ENCODE results near the gene PLEKHA7. TPM values are rescaled to one million over a fixed set of nuclear protein-coding genes. Genes with fewer than 3 reads are reported as not detected.

Gene PLEKHA7
- total and polyA plus RNA-seq, 2 donors from 2014 or later, result 24.4 to 65.7 TPM

- no peak for DNase-seq
- no peak for FAIRE-seq
- no peak for TF ChIP-seq CTCF (IDR thresholded peaks at IDR 0.05; ENCODE audit: borderline replicate concordance, extremely low read depth, insufficient read depth)
Measured at GRCh38 chr11:16898274-16898985, 115.8 kb downstream of the PLEKHA7 start.

GRCh38 chr11:16897470-16898061 lies 116.6 kb downstream of the PLEKHA7 start:
- Histone ChIP-seq H3K36me3 (ENCODE audit: control insufficient read depth in 2 of 3, insufficient read depth in 3 of 3, low read length in 3 of 3) (no peaks in the 10 kb centered on the region), H3K27me3 (ENCODE audit: control insufficient read depth, insufficient read depth, low read length) (no peaks in the 10 kb centered on the region), H3K9ac (ENCODE audit: low read length in 3 of 3) (no peak overlapping the region), H3K4me3 (ENCODE audit: low read length in 3 of 3) (no peak overlapping the region), H3K27ac (ENCODE audit: low read depth in 2 of 2, low read length in 2 of 2) (no peak overlapping the region), H3K9me3 (ENCODE audit: control insufficient read depth in 2 of 3, insufficient read depth in 1 of 3, low read length in 3 of 3) (no peaks in the 10 kb centered on the region), H3K4me1 (ENCODE audit: control insufficient read depth in 2 of 3, insufficient read depth in 2 of 3, low read depth in 1 of 3, low read length in 3 of 3) (peaks cover 0 to 23% (median 11%) of the 10 kb centered on the region in 3 donors)
- TF ChIP-seq CTCF (IDR thresholded peaks at IDR 0.05; ENCODE audit: borderline replicate concordance, extremely low read depth, insufficient read depth), result no peak
- FAIRE-seq, result no peak
- no peak for DNase-seq
- intact Hi-C loops (cut with DNase I), result no loop called here

More at GRCh38 chr11:16898274-16898985, 115.8 kb downstream of the PLEKHA7 start:
- intact Hi-C loops (cut with DNase I), result no loop called here
- no peaks in the 10 kb centered on the region for H3K9me3 ChIP-seq (ENCODE audit: control insufficient read depth in 2 of 3, insufficient read depth in 1 of 3, low read length in 3 of 3)
- no peaks in the 10 kb centered on the region for H3K27me3 ChIP-seq (ENCODE audit: control insufficient read depth, insufficient read depth, low read length)
- H3K36me3 ChIP-seq (ENCODE audit: control insufficient read depth in 2 of 3, insufficient read depth in 3 of 3, low read length in 3 of 3), result no peaks in the 10 kb centered on the region
- peaks cover 0 to 26% (median 16%) of the 10 kb centered on the region in 3 donors for H3K4me1 ChIP-seq (ENCODE audit: control insufficient read depth in 2 of 3, insufficient read depth in 2 of 3, low read depth in 1 of 3, low read length in 3 of 3)
- no peak overlapping the region for H3K4me3 ChIP-seq (ENCODE audit: low read length in 3 of 3)
- H3K9ac ChIP-seq (ENCODE audit: low read length in 3 of 3), result no peak overlapping the region
- no peak overlapping the region for H3K27ac ChIP-seq (ENCODE audit: low read depth in 2 of 2, low read length in 2 of 2)

DNA sequence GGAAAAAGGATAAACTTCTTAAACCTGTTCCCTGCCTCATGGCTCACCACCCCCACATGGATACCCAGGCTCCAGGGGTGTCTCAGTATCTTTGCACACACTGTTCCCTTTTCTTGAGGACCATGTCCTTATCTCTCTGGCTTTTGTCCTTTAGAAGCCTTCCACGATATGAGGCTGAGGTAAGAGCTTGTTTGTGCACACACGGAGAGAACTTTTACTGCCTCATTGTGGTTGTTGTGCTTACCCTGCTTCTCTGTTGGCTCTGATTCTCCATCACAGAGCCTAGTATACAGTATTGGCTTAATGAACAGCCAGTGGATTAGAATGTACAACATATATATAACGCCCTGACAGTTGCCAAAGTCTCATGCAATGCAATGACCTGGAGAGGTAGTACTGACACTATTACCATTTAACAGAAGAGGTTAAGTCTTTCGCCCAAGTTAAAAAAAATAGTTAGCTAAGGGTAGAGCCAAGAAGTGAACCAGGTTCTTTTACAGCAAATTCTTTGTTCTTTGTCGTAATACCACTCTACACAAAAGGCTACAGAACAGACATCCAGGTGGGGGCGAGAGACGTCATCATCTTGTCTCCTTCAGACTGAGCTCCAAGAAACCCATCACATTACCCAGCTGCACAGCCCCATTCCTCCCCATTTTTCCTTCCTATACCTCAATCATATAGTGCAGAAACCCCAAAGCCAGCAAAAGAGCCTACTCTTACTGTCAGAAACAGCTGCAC lies 117.3 kb downstream of the PLEKHA7 start:
- TF ChIP-seq CTCF (IDR thresholded peaks at IDR 0.05; ENCODE audit: borderline replicate concordance, extremely low read depth, insufficient read depth), result no peak
- Histone ChIP-seq H3K27ac (ENCODE audit: low read depth in 2 of 2, low read length in 2 of 2) (no peak overlapping the region), H3K36me3 (ENCODE audit: control insufficient read depth in 2 of 3, insufficient read depth in 3 of 3, low read length in 3 of 3) (no peaks in the 10 kb centered on the region), H3K27me3 (ENCODE audit: control insufficient read depth, insufficient read depth, low read length) (no peaks in the 10 kb centered on the region), H3K4me3 (ENCODE audit: low read length in 3 of 3) (no peak overlapping the region), H3K9ac (ENCODE audit: low read length in 3 of 3) (no peak overlapping the region), H3K4me1 (ENCODE audit: control insufficient read depth in 2 of 3, insufficient read depth in 2 of 3, low read depth in 1 of 3, low read length in 3 of 3) (peaks cover 0 to 23% (median 11%) of the 10 kb centered on the region in 3 donors), H3K9me3 (ENCODE audit: control insufficient read depth in 2 of 3, insufficient read depth in 1 of 3, low read length in 3 of 3) (no peaks in the 10 kb centered on the region)
- DNase-seq (no peak), FAIRE-seq (no peak)
- intact Hi-C loops (cut with DNase I), result no loop called here
